ENCODE measurements around the gene DFFB. TPM values are rescaled to one million over a fixed set of nuclear protein-coding genes. Genes with fewer than 3 reads are reported as not detected.

The DFFB gene
- total and polyA plus RNA-seq, 8 donors, result 3.3 to 8.6 (median 5.2) TPM

DNA sequence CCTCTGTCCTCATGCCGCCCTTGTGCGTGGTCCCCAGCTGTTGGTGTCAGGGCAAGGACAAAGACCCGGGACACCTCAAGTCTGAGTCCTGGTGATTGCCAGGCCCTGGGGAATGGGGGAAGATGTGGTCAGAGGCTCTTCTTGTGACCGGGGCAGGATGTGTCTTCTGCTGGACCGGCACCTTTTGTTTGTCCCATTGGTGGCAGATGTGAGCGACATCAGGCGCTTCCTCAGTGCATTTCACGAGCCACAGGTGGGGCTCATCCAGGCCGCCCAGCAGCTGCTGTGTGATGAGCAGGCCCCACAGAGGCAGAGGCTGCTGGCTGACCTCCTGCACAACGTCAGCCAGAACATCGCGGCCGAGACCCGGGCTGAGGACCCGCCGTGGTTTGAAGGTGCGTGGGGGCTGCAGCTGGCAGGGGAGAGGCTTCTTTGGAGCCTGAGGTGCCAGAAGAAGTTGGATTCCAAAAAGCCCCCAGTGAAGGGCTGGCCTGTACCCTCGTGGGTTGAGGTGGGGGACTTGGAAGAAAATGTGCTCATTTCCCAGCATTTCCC, 8.4 kb downstream of the DFFB start:
- intact Hi-C loops (cut with DNase I), result no loop called here
- WGBS, 2 donors, result 88 to 89% methylated on average over 18 of the region's 18 CpGs
- Histone ChIP-seq H3K4me3 (no peak overlapping the region), H3K4me1 (no peaks in the 10 kb centered on the region), H3K27ac (no peak overlapping the region), H3K36me3 (peaks cover 0 to 25% (median 0%) of the 10 kb centered on the region in 3 donors), H3K27me3 (no peaks in the 10 kb centered on the region), H3K9me3 (no peaks in the 10 kb centered on the region)
- DNase-seq, result no peak
- no peak for FAIRE-seq
- TF ChIP-seq, protein P1, sequence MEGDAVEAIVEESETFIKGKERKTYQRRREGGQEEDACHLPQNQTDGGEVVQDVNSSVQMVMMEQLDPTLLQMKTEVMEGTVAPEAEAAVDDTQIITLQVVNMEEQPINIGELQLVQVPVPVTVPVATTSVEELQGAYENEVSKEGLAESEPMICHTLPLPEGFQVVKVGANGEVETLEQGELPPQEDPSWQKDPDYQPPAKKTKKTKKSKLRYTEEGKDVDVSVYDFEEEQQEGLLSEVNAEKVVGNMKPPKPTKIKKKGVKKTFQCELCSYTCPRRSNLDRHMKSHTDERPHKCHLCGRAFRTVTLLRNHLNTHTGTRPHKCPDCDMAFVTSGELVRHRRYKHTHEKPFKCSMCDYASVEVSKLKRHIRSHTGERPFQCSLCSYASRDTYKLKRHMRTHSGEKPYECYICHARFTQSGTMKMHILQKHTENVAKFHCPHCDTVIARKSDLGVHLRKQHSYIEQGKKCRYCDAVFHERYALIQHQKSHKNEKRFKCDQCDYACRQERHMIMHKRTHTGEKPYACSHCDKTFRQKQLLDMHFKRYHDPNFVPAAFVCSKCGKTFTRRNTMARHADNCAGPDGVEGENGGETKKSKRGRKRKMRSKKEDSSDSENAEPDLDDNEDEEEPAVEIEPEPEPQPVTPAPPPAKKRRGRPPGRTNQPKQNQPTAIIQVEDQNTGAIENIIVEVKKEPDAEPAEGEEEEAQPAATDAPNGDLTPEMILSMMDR (IDR thresholded peaks at IDR 0.05), result no peak
- ATAC-seq, result no peak

DNA sequence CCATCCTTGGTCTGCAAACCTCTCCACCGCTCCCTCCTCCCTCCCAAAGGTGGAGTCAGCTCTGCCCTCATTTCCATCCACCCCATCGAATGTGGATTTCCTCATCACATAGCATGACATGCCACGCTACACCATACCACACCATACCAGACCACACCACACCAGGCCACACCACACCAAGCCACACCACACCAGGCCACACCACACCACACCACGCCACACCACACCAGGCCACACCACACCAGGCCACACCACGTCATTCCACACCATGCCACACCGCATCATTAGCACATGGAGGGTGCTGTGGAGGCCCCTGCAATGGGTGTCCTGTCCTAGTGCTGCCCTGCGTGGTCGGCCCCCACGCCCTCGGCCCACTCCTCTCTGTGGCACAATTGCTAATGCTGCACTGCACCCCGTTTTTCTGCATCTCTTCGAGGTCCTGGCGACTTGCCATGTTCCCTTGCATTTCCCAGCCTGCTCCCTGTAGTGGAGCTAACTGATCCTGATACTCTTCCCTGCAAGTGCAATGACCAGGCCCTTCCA, 11.3 kb downstream of the DFFB start:
- Histone ChIP-seq H3K9me3 (no peaks in the 10 kb centered on the region), H3K27me3 (no peaks in the 10 kb centered on the region), H3K4me3 (no peak overlapping the region), H3K4me1 (no peaks in the 10 kb centered on the region), H3K27ac (no peak overlapping the region), H3K36me3 (peaks cover 0 to 45% (median 0%) of the 10 kb centered on the region in 3 donors)
- FAIRE-seq (no peak), ATAC-seq (peak in 2 of 4 donors; percentile 24 to 34), DNase-seq (no peak)
- WGBS, 2 donors, result 77 to 86% methylated on average over 13 of the region's 13 CpGs
- TF ChIP-seq, protein P1 (IDR thresholded peaks at IDR 0.05), result no peak
- intact Hi-C loops (cut with DNase I), result no loop called here

DNA sequence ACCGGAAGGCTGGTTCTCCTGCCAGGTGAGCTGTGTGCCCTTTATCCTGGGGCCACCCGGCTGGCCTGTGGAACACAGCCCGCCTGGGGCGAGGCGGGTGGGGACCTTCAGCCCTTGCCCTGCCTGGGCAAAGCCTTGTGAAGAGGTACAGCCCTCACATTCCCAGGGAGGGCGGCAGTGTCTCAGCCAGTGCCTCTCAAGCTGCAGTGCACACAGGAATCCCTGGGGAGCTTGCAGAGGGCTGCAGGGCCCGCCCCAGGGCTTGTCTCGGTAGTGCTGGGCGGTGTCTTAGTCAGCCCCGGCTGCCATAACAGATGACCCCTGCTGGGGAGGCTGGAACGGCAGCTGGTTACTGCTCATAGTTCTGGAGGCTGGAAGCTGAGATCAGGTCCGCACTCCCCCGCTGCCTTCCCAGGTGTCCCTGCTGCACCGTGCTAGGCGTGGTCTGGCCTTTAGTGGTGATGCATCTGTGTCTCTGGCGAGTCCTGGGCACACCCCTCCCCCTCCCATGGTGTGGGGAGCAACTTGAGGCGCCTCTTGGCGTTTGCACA, 12.6 kb downstream of the DFFB start:
- H3K27me3 ChIP-seq, result no peaks in the 10 kb centered on the region
- no peak overlapping the region for H3K27ac ChIP-seq
- intact Hi-C loops (cut with DNase I), result no loop called here
- WGBS, 2 donors, result 86 to 94% methylated on average over 18 of the region's 18 CpGs
- H3K9me3 ChIP-seq, result no peaks in the 10 kb centered on the region
- TF ChIP-seq, protein P1 (IDR thresholded peaks at IDR 0.05), result no peak
- H3K36me3 ChIP-seq, result peaks cover 0 to 50% (median 0%) of the 10 kb centered on the region in 3 donors
- DNase-seq (no peak), ATAC-seq (peak in 1 of 4 donors; percentile 17), FAIRE-seq (no peak)
- H3K4me3 ChIP-seq, result no peak overlapping the region
- H3K4me1 ChIP-seq, result no peaks in the 10 kb centered on the region

DNA sequence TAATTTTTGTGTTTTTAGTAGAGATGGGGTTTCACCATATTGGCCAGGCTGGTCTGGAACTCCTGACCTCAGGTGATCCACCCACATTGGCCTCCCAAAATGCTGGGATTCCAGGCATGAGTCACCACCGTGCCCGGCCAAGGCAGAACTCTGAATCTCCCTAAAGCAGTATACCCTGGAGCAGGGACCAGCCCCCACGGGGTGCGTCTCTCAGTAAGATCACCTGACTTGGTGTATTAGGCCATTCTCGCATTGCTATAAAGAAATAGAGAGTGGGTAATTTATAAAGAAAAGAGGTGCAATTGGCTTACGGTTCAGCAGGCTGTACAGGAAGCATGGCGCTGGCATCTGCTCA, 14.2 kb downstream of the DFFB start:
- Histone ChIP-seq H3K27me3 (no peaks in the 10 kb centered on the region), H3K4me3 (no peak overlapping the region), H3K9me3 (no peaks in the 10 kb centered on the region), H3K27ac (no peak overlapping the region), H3K36me3 (peaks cover 0 to 54% (median 0%) of the 10 kb centered on the region in 3 donors), H3K4me1 (no peaks in the 10 kb centered on the region)
- FAIRE-seq (no peak), DNase-seq (no peak), ATAC-seq (no peak)
- TF ChIP-seq, protein P1 (IDR thresholded peaks at IDR 0.05), result no peak
- intact Hi-C loops (cut with DNase I), result no loop called here
- 95 to 96% methylated on average over 7 of the region's 7 CpGs for WGBS, 2 donors

DNA sequence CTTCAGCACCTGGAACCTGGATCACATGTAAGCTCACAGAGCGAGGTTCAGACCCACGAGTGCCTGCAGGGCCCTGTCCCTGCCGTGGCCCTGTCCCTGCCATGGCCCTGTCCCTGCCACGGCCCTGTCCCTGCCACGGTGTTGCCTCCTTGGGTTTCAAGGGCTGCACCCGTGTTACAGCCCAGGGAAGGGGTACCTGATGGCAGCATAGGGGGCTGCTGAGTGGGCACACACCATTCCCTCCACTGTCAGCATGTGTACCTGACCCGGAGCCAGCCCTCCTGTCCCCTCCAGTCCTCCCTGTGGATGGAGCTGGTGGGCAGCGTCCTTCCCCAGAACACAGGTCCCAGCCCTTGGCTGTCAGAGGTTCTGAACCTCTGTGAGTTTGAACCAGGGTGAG, 15.3 kb downstream of the DFFB start:
- Histone ChIP-seq H3K27me3 (no peaks in the 10 kb centered on the region), H3K4me1 (no peaks in the 10 kb centered on the region), H3K27ac (no peak overlapping the region), H3K9me3 (no peaks in the 10 kb centered on the region), H3K36me3 (peaks cover 0 to 57% (median 0%) of the 10 kb centered on the region in 3 donors), H3K4me3 (no peak overlapping the region)
- DNase-seq, result no peak
- ATAC-seq, result no peak
- TF ChIP-seq, protein P1 (IDR thresholded peaks at IDR 0.05), result no peak
- no peak for FAIRE-seq
- intact Hi-C loops (cut with DNase I), result no loop called here
- WGBS, 2 donors, result 85 to 88% methylated on average over 8 of the region's 8 CpGs

Data from pancreas (tissue), 10 donors.